Right forelimb (tissue), 1 donor: Measurements from ENCODE around the gene GOLGA5.
"Not testable (repeated sequence)": the region's sequence is repeated elsewhere in the genome, so short reads cannot be mapped to it uniquely, and the experiment has no call there.

Experiments
- DNase-seq: peaks from one replicate; pipeline ENCODE4 v3.0.0-alpha.2; 2018

Gene GOLGA5

GRCh38 chr14:92778868-92779565 is 15.1 kb upstream of the GOLGA5 start:
- not testable (repeated sequence) for DNase-seq

- DNase-seq = no peak
Measured at GRCh38 chr14:92780444-92781232, 13.5 kb upstream of the GOLGA5 start.

- DNase-seq = no peak
Measured at GRCh38 chr14:92781350-92781749, 12.8 kb upstream of the GOLGA5 start.

- no peak for DNase-seq
Measured at GRCh38 chr14:92783813-92784431, 10.2 kb upstream of the GOLGA5 start.

DNA sequence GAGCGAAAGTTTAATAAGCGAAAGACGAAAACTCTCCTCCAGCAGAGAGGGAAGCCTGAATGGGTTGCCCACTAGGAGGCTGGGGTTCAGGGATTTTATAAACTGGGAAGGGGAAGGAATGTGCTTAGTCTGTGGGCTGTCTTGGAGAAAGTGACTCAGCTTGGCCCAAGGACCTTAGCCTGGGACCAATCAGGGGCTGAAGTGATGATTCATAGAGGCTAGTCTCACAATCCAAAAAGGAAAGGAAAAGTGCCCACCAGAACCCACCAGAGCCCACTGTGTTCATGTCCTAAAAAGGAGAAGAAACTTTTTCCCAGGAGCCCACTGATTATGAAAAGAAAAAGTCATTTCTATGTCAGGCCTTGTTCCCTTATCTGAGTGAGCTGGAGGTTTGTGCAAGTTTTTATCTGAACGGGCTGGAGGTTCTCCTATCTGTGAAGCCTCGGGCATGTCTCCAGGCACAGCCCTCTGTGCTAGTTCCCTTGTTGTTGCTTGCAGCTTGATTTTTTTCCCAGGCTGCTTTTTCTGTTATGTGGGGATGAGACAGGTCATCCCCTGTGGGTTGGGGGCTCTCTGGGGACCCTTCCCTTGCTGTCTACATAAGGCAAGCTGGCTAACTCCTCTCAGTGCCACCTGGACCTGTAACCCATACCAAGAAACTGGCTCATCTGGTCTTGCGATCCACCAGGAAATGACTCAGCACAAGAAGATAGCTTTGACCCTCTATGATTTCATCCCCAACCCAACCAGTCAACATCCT is 8.3 kb upstream of the GOLGA5 start:
- DNase-seq = no peak

- DNase-seq = no peak
Measured at GRCh38 chr14:92786427-92786756, 7.7 kb upstream of the GOLGA5 start.

GRCh38 chr14:92787554-92787953 is 6.6 kb upstream of the GOLGA5 start:
- no peak for DNase-seq

DNA sequence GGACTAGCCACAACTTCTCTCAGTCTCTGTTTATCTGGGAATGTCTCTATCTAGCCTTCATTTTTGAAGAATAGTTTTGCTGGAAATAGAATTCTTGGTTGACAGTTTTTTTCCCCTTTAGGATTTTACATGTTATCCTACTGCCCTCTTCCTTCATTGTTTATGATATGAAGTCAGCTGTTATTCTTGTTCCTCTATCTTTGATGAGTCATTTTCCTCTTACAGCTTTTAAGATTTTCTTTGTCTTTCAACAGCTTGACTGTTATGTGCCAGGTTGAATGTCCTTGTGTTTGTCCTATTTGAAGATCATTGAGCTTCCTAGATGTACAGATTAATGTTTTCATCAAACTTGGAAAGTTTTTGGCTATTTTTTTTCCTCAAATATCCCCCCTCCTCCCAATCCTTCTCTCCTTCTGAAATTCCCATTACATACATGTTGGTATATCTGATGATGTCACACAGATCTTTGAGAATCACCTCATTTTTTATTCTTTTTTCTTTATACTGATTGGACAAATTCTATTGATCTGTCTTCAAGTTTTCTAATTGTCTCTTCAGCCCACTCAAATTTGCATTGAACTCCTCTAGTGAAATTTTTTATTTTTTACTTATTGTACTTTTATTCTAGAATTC is 4.5 kb upstream of the GOLGA5 start:
- DNase-seq = no peak

DNA sequence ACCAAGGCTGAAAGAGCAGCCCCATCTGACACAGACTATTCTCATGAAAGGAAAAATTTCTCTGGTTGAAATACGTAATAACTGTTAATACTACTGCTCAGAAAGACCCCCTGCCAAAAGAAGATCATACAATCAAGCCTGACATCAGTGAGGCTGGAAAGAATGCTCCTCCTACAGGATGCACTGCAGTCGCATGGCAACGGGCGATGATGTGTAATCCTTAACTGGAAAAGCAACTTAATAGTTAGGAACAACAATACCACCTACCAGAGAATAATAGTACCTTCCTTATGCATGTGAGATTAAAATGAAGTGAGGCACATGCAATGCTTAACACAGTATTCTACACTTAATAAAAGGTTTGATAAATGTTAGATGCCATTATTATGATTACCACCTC is 1.2 kb upstream of the GOLGA5 start:
- DNase-seq = no peak

DNA sequence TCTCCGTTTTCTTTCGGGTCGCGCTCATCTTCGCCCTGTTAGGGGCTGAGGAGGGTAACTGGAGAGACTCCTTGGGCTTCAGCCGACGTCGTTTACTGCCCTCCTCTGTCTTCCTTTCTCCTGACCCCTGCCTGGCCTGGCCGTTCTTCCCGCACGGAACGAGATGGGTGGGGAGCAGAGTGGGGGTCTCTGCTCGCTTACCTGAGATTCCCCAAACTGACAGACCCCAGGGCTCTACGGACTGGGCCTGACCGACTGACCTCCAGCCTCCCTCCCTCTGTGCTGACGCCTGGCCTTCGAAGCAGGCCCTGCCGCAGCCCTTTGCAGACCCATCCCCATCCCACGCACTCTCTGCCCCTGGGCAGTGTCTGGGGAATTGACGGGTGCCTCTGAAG is 439 bp downstream of the GOLGA5 start:
- no peak for DNase-seq

GRCh38 chr14:92794961-92795360 is 856 bp downstream of the GOLGA5 start:
- no peak for DNase-seq

DNA sequence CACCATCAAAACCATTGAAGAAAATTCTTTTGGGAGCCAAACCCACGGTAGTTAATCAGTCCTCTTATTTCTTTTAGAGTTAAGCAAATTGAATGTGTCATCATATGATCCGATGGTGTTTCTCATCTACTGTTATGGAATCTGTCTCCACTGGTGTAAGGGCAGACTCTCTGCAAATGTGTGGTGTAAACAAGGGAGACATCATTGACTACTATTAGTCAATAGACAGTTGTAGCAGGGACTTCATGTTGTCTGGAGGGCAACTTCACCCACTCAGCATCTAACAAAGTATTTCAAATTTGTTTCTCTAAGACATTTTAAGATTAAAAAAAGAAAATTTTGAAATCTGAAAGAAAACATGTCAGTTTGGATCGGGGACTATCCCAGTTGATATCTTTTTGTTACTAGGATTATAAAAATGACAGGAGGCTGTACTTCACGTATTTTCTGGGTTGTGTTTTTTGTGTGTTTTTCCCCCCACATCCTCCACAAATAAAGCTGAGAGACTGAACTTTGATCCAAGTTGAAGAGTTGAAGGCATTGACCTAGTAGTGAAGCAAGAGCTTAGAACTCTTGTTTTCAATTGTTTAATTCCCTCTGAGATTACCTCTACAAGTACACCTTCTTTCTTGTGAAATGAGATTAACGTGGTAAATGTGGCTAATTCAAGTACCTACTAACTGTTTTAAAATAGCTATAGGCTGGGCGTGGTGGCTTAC is 4.0 kb downstream of the GOLGA5 start:
- DNase-seq = no peak

DNA sequence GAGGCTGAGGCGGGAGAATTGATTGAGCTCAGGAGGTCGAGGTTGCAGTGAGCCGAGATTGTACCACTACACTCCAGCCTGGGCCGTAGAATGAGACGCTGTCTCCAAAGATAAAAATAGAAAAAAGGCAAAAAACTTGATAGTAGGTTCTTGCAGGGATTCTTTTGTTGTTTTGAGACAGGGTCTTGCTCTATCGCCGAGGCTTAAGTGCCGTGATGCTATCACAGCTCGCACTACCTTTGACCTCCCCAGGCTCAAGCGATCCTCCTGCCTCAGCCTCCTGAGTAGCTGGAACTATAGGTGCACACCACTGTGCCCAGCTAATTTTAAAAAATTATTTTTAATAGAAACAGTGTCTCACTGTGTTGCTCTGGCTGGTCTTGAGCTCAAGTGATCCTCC is 4.7 kb downstream of the GOLGA5 start:
- no peak for DNase-seq

- no peak for DNase-seq
Measured at GRCh38 chr14:92800012-92800411, 5.9 kb downstream of the GOLGA5 start.

DNA sequence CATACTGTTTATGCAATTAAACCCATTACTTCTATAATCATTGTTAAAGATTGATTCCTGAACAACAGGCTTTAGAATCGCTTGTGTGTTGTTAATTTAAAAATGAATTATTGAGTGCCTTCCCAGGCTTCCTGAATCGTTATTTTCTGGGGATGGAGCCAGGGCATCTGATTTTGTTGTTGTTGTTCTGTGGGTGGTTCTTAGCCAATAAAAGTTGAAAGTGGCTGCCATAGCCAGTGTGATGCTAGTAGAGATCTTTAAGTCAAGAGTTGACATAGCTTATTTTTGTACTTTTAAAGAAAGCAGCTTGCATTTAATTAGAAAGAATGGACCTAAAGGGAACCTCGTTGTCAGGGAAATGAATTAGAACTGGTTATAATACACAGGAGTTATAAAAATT is 6.4 kb downstream of the GOLGA5 start:
- no peak for DNase-seq

DNA sequence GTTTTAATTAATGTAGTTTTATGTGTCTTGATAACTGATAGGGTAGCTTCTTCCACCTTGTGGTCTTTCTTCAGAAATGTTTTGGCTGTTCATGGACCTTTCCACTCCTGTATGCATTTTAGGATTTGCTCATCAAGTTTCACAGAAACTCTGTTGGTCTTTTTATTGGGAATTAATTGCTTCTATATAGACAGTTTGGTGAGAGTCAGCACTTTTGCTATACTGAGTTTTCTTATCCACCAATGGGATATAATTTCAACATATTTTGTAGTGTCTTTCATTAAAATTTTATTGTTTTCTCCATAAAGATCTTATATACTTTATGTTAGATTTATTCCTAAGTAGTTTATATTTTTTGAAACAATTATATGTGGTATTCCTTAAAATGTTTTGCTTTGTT is 7.8 kb downstream of the GOLGA5 start:
- DNase-seq = no peak

- DNase-seq = no peak
Measured at GRCh38 chr14:92802678-92803077, 8.6 kb downstream of the GOLGA5 start.

DNA sequence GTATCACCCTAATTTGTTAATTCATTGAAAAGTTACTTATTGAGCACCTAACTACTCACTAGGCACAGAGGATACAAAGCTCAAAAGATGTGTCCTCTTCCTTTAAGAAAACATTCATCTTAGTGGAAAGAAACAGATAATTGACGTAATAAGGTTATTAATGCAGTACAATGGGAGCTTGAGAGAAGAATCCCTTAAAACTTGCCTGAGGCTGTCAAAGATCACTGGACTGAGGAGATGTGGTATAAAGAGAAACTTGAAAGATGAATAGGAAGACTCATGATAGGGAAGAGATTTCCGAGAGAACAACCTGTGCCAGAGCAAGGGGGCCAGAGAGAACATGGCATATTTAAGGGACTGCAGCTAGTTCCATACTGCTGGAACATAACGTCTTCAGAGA is 19.1 kb downstream of the GOLGA5 start:
- DNase-seq = no peak

GRCh38 chr14:92819011-92819597 is 25.0 kb downstream of the GOLGA5 start:
- DNase-seq = no peak

GRCh38 chr14:92819680-92820535 is 25.8 kb downstream of the GOLGA5 start:
- not testable (repeated sequence) for DNase-seq

DNA sequence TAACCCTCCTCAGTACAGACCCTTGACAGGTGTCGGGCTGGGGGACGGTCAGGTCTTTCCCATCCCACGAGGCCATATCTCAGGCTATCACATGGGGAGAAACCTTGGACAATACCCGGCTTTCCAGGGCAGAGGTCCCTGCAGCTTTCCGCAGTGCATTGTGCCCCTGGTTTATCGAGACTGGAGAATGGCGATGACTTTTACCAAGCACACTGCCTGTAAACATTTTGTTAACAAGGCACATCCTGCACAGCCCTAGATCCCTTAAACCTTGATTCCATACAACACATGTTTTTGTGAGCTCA is 26.4 kb downstream of the GOLGA5 start:
- not testable (repeated sequence) for DNase-seq
